ENCODE measurements around the gene MRPL17. TPM values are rescaled to one million over a fixed set of nuclear protein-coding genes. Genes with fewer than 3 reads are reported as not detected.

Gene MRPL17
- total RNA-seq, 2 donors from 2014 or later, result 30.8 to 97.8 TPM

GRCh38 chr11:6632116-6633073 lies 50.7 kb downstream of the MRPL17 start:
- DNase-seq (ENCODE audit: low spot score), result no peak
- Histone ChIP-seq H3K27me3 (no peaks in the 10 kb centered on the region), H3K9me3 (no peaks in the 10 kb centered on the region), H3K4me3 (no peak overlapping the region), H3K36me3 (peaks cover 35% of the 10 kb centered on the region), H3K27ac (no peak overlapping the region), H3K4me1 (peaks cover 0 to 41% of the 10 kb centered on the region in 2 donors)
- TF ChIP-seq, protein P1, sequence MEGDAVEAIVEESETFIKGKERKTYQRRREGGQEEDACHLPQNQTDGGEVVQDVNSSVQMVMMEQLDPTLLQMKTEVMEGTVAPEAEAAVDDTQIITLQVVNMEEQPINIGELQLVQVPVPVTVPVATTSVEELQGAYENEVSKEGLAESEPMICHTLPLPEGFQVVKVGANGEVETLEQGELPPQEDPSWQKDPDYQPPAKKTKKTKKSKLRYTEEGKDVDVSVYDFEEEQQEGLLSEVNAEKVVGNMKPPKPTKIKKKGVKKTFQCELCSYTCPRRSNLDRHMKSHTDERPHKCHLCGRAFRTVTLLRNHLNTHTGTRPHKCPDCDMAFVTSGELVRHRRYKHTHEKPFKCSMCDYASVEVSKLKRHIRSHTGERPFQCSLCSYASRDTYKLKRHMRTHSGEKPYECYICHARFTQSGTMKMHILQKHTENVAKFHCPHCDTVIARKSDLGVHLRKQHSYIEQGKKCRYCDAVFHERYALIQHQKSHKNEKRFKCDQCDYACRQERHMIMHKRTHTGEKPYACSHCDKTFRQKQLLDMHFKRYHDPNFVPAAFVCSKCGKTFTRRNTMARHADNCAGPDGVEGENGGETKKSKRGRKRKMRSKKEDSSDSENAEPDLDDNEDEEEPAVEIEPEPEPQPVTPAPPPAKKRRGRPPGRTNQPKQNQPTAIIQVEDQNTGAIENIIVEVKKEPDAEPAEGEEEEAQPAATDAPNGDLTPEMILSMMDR (IDR thresholded peaks at IDR 0.05), result no peak

DNA sequence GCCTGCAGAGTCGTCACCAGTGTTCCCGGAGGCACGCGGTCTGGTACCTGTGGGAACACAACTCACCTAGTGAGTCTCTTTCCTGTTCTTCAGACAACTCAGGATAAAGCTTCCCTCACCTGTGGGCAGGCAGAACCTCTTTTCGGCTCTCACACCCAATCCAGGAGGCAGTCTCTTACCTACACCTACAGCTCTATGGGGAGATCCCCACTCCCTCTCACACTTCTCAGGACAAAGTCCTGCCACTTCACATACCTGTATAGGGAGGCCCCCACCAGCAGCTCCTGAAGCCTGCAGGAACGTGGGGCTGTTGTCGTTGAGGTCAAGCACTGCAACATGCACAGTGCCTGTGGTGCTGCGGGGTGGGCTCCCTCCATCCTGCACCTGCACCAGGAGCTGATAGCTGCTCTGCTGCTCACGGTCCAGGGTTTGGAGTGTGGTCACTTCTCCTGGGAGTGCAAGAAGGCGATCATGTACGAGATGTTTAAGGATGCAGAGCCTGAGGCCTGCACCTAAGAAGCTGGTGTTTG lies 51.7 kb downstream of the MRPL17 start:
- Histone ChIP-seq H3K36me3 (peaks cover 43% of the 10 kb centered on the region), H3K4me3 (no peak overlapping the region), H3K4me1 (peaks cover 0 to 31% of the 10 kb centered on the region in 2 donors), H3K27me3 (no peaks in the 10 kb centered on the region), H3K9me3 (no peaks in the 10 kb centered on the region), H3K27ac (no peak overlapping the region)
- TF ChIP-seq, protein P1 (IDR thresholded peaks at IDR 0.05), result no peak
- no peak for DNase-seq (ENCODE audit: low spot score)

DNA sequence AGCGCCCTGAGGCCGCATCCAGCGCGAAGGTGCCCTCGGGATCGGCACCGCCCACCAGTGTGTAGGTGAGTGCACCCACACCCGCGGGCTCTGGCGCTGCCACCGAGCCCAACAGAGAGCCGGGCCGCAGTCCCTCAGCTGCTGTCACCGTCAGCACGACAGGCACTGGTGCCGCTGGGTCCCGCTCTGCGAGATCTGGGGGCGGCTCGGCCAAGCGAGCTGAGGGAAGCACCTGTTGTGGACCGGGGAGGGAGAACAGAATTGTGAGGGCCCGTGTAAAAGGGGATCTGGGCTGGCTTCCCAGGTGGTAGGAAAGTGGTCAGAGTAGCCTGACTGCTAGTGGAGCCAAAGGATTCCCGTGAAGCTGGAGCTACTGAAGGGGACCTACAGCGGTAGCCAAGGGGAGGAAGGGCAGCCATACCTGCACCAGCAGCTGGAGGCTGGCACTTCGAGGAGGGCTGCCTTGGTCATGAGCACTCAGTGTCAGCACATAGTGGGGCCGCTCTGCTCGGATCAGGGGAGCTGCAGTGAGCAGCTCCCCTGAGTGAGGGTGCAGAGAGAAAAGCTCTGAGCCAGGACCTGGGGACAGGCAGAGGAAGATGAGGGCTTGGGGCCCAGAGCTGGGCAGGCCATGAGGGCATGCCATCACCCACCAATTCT lies 52.4 kb downstream of the MRPL17 start:
- H3K4me1 ChIP-seq, result peaks cover 0 to 25% of the 10 kb centered on the region in 2 donors
- TF ChIP-seq, protein P1 (IDR thresholded peaks at IDR 0.05), result no peak
- H3K4me3 ChIP-seq, result no peak overlapping the region
- peaks cover 50% of the 10 kb centered on the region for H3K36me3 ChIP-seq
- no peak overlapping the region for H3K27ac ChIP-seq
- no peaks in the 10 kb centered on the region for H3K27me3 ChIP-seq
- H3K9me3 ChIP-seq, result no peaks in the 10 kb centered on the region
- no peak for DNase-seq (ENCODE audit: low spot score)

Other genes starting within 250 kb of the MRPL17 start
- gene HPX, start 242.4 kb downstream of the MRPL17 start, total RNA-seq, result under 1 TPM in 1 of 2 donors, not detected in 1; 0.20 TPM
- gene TRIM3, start 209.4 kb downstream of the MRPL17 start, total RNA-seq, result 10 to 100 TPM in 1 of 2 donors, 1 to 10 TPM in 1; 7.1 to 19.5 TPM
- 10 to 100 TPM; 19.2 to 34.1 TPM for gene ARFIP2, start 202.0 kb downstream of the MRPL17 start, total RNA-seq
- 10 to 100 TPM; 19.8 to 22.6 TPM for gene TIMM10B, start 201.8 kb downstream of the MRPL17 start, total RNA-seq
- gene DNHD1, start 186.1 kb downstream of the MRPL17 start, total RNA-seq, result 1 to 10 TPM; 4.4 to 4.8 TPM
- 10 to 100 TPM in 1 of 2 donors, 1 to 10 TPM in 1; 9.7 to 12.2 TPM for gene RRP8, start 79.7 kb downstream of the MRPL17 start, total RNA-seq
- 100 to 1,000 TPM; 142 to 193 TPM for gene ILK, start 79.6 kb downstream of the MRPL17 start, total RNA-seq
- gene TAF10, start 71.1 kb downstream of the MRPL17 start, total RNA-seq, result 10 to 100 TPM; 26.6 to 54.0 TPM
- gene TPP1, start 63.9 kb downstream of the MRPL17 start, total RNA-seq, result 10 to 100 TPM; 48.8 to 83.1 TPM
- gene DCHS1, start 27.5 kb downstream of the MRPL17 start, total RNA-seq, result 10 to 100 TPM in 1 of 2 donors, 1 to 10 TPM in 1; 9.3 to 23.0 TPM
- not detected for gene OR2AG2, start 88.6 kb upstream of the MRPL17 start, total RNA-seq
- not detected for gene OR2AG1, start 99.7 kb upstream of the MRPL17 start, total RNA-seq
- gene OR6A2, start 116.3 kb upstream of the MRPL17 start, total RNA-seq, result not detected
- gene OR10A5, start 162.3 kb upstream of the MRPL17 start, total RNA-seq, result not detected
- not detected for gene OR10A2, start 179.7 kb upstream of the MRPL17 start, total RNA-seq
- not detected for gene OR10A4, start 193.3 kb upstream of the MRPL17 start, total RNA-seq
- not detected for gene OR2D2, start 209.2 kb upstream of the MRPL17 start, total RNA-seq
- gene OR2D3, start 237.7 kb upstream of the MRPL17 start, total RNA-seq, result not detected
- 1 to 10 TPM in 1 of 2 donors, under 1 TPM in 1; 0.63 to 1.5 TPM for gene ZNF215, start 243.1 kb upstream of the MRPL17 start, total RNA-seq